Neural progenitor cell (in vitro differentiated cells): ENCODE measurements around the gene EPHB6.

Experiments
- CTCF ChIP-seq: fragments of 200-600 bp; sonication (generic); IDR thresholded peaks from 2 replicates; pipeline ENCODE4 v1.5.1; 2017; ENCODE audit warnings: antibody characterized with exemption, mild to moderate bottlenecking
- EZH2phosphoT487 ChIP-seq: fragments of 200-600 bp; sonication (generic); IDR thresholded peaks from 2 replicates; pipeline ENCODE4 v1.6.1; 2017; ENCODE audit warnings: antibody characterized with exemption

GRCh38 chr7:142867097-142867378 is 12.2 kb downstream of the EPHB6 start:
- TF ChIP-seq CTCF (no peak), EZH2phosphoT487 (no peak)
